A549 treated with CpdA at 1 μM for 4 hours (cell line): ENCODE data around the gene LAMTOR2. TPM values are rescaled to one million over a fixed set of nuclear protein-coding genes. Genes with fewer than 3 reads are reported as not detected.

Source experiments
- total RNA-seq: library from RNA; stranded (reverse); fragments of 200-300 nt; extraction: Qiagen RNA extraction; gene quantifications from 5 replicates; pipeline ENCODE4 v1.2.3, GENCODE V29; 2022; ENCODE audit warnings: low read depth

LAMTOR2 gene
- total RNA-seq, result 152 to 166 TPM (median 161 TPM) in 5 replicates

DNA sequence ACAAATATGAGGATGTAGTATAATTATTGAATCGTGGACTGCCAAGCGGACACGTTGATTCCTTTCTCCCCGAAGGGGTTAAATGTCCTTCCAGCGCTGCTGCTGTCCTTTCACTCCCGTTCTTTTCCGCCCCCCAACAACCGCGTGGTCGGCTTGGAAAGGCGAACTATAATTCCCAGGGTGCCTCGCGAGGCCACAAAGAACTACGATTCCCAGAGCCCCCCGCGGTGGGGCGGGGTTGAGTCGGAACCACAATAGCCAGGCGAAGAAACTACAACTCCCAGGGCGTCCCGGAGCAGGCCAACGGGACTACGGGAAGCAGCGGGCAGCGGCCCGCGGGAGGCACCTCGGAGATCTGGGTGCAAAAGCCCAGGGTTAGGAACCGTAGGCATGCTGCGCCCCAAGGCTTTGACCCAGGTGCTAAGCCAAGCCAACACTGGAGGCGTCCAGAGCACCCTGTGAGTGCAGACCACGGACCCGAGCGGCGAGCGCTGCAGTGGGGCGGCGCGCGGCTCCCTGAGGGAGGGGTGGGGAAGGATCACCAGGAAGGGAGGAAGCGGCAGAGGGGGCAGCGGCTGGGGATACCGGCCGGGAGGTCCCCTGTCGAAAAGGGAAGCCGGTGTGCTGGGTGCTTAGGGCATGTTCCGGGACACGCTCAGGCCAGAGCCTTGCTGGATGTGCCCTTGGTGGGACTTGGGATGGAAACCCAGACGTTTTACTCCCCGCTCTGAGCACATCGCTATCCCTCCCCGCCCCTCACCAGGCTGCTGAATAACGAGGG lies at the start of gene LAMTOR2:
TSS of gene LAMTOR2 (plus strand) at position 283 of the 781 bp plus-strand sequence. CDS start at position 391, 108 bp downstream.

DNA sequence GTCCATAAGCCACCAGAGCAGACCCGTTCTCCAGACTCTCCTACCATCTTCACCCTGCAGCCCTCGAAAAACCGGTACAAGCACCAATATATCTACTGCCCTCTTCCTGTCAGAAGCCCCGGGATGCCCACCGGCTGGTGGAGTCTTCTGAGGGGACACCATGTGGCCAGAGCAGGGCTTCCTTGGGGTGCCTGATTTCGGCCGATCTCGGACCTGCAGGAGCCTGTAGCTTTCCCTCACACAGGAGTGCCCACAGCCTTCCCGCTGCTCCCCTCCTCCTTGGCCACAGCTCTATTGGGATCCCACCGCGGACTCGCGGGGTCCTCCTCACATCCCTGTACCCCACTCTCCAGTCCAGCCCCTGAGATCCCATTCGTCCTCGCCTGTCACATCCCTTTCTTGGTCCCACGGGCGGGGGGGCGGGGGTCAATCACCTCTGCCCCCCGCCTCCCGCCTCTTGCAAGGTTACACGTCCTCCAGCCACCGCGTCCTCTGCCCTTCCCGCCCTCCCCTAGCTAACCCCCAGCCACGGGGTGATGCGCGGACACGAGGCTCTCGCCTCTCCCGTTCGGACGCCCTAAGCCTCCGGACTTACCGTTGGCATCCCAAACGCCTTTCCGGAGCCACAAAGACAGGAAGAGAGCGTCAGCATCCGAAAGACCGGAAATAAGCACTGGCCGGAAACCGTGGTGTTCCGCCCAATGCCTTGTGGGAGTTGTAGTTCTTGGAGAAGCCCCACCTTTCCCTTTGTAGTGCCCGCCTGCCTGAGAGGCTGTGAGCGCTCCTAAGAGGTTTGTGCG lies 34.1 kb upstream of the LAMTOR2 start, which contains the start of gene SSR2:
TSS of gene SSR2 (minus strand) at position 659 of the 800 bp plus-strand sequence. CDS start 784 bp downstream, outside the sequence.

DNA sequence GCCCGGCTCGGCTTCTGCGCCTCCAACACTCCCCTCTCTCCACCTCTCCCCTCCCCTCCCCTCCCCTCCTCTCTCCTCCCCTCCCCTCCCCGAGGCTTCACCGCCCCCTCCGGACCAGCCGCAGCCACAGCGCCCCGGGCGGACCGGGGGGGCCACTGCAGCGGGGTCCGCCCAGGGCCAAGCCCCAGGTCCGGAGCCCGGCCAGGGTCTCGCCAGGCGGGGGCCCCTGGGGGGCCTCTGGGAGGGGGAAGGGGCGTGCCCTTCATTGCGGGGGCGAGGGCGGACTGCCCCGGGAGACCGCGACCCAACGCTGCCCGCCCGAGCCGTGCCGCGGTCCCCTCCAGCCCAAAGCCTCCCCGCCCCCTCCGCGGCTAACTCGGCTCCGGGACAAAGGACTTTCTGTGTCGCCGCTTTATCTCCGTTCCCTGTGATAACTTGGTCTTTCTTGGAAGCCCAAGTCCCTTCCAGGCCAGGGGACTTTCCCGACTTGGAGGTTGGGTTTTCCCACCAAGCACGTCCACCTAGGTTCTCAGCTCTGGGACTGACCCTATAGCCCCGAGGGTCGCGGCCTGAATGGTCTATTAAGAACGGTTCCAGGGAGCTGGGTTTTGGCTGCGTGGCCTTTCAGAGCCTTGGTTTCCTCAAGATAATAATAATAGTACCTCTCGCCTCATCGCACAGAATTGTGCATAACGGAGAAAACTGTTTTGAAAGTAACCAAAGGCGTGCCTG lies 648 bp upstream of the LAMTOR2 start, which contains the start of gene UBQLN4:
TSS of gene UBQLN4 (minus strand) at position 31 of the 732 bp plus-strand sequence. CDS start 97 bp downstream, outside the sequence.

DNA sequence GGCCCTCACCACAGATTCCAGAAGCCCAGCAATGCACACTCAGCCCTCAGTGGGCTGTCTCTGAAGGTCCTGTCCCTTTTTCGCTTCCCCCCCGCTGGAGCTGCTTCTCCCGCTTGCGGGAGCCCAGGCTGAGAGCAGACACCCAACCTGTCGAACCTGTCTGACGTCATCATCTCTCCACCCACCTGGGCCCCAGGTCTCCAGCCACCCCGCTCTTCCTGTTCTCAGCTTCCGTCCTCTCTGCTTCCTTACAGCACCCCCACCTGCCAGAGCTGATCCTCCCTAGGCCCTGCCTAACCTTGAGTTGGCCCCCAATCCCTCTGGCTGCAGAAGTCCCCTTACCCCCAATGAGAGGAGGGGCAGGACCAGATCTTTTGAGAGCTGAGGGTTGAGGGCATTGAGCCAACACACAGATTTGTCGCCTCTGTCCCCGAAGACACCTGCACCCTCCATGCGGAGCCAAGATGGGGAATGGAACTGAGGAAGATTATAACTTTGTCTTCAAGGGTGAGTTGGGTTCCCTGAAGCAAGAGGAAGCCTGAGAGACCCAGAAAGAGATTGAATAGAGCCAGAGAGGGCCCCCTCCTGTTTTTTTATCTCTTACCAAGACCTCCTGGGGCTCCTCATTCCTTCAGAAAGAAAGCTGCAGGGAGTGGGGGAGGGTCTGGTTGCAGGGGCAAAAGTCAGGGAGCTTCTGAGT lies 6.5 kb downstream of the LAMTOR2 start, which contains the start of gene RAB25:
TSS of gene RAB25 (plus strand) at position 224 of the 700 bp plus-strand sequence. CDS start at position 465, 241 bp downstream.

DNA sequence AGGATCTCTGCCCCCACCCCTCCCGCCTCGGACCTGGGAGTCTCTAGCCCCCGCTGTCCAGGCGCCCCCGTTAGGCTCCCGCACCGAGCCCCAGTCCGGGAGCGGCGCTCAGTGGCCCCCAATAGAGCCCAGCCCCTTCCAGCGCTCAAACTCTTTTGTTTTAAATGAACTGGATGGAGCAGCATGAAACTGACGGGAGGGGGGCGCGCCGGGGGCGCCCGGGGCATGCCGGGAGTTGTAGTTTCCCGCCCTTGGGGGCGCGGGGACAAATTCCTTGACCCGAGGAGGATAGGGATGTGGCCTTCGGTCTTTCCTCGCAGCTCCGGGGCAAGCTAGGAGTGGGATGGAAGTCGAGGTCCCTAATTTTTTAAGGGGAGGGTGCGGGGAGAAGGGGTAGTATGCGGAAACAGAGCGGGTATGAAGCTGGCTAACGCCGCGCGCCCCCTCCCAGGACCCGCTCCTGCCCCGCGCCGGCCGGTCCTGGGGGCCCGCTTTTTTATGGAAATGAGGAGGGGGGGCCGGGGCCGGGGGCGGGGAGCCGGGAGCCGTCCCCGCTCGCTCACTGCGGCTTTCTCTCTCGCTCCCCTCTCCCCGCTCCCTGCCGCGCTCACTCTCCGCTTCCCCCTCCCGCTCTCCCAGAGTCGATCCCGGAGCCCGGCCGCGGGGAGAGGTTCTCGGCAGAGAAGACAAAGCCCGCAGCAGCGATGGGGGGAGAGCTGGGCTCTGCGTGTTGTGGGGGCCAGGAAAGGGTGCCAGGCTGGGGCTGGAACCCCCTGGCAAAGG lies 27.9 kb downstream of the LAMTOR2 start, which contains the start of gene MEX3A:
TSS of gene MEX3A (minus strand) at position 157 of the 783 bp plus-strand sequence. CDS start 467 bp downstream, outside the sequence.

Other genes with a start within 250 kb of the LAMTOR2 start
- 14.4 to 16.0 TPM (median 14.7 TPM) in 5 replicates for gene GON4L, start 197.6 kb upstream of the LAMTOR2 start, total RNA-seq
- gene SYT11, start 195.2 kb upstream of the LAMTOR2 start, total RNA-seq, result 0.96 to 1.4 TPM (median 1.3 TPM) in 5 replicates
- 24.9 to 29.1 TPM (median 26.3 TPM) in 5 replicates for gene RIT1, start 143.4 kb upstream of the LAMTOR2 start, total RNA-seq
- 24.5 to 30.9 TPM (median 27.3 TPM) in 5 replicates for gene KHDC4, start 120.4 kb upstream of the LAMTOR2 start, total RNA-seq
- not detected in 5 replicates for gene RXFP4, start 113.1 kb upstream of the LAMTOR2 start, total RNA-seq
- 35.4 to 46.0 TPM (median 38.5 TPM) in 5 replicates for gene ARHGEF2, start 76.2 kb upstream of the LAMTOR2 start, total RNA-seq
- gene SSR2, start 33.8 kb upstream of the LAMTOR2 start, total RNA-seq, result 261 to 286 TPM (median 280 TPM) in 5 replicates
- gene UBQLN4, start 984 bp upstream of the LAMTOR2 start, total RNA-seq, result 36.3 to 46.5 TPM (median 45.1 TPM) in 5 replicates
- gene RAB25, start 6.4 kb downstream of the LAMTOR2 start, total RNA-seq, result 0.31 to 0.36 TPM in 2 of 5 replicates, not detected in the others
- gene MEX3A, start 27.7 kb downstream of the LAMTOR2 start, total RNA-seq, result 2.1 to 3.1 TPM (median 2.3 TPM) in 5 replicates
- 631 to 722 TPM (median 685 TPM) in 5 replicates for gene LMNA, start 59.9 kb downstream of the LAMTOR2 start, total RNA-seq
- 0.34 to 0.65 TPM (median 0.41 TPM) in 5 replicates for gene SEMA4A, start 98.8 kb downstream of the LAMTOR2 start, total RNA-seq
- 25.6 to 29.8 TPM (median 29.2 TPM) in 5 replicates for gene SLC25A44, start 139.3 kb downstream of the LAMTOR2 start, total RNA-seq
- 55.5 to 61.3 TPM (median 60.0 TPM) in 5 replicates for gene PMF1, start 158.2 kb downstream of the LAMTOR2 start, total RNA-seq
- 0.27 to 1.2 TPM (median 0.44 TPM) in 4 of 5 replicates, not detected in the other for gene BGLAP, start 187.4 kb downstream of the LAMTOR2 start, total RNA-seq
- gene PAQR6, start 193.3 kb downstream of the LAMTOR2 start, total RNA-seq, result 2.9 to 5.1 TPM (median 3.0 TPM) in 5 replicates
- 42.8 to 50.5 TPM (median 49.3 TPM) in 5 replicates for gene SMG5, start 228.0 kb downstream of the LAMTOR2 start, total RNA-seq
- 5.5 to 10.5 TPM (median 8.5 TPM) in 5 replicates for gene TMEM79, start 229.5 kb downstream of the LAMTOR2 start, total RNA-seq
- 33.8 to 48.8 TPM (median 47.3 TPM) in 5 replicates for gene GLMP, start 240.9 kb downstream of the LAMTOR2 start, total RNA-seq
- gene VHLL, start 244.5 kb downstream of the LAMTOR2 start, total RNA-seq, result not detected in 5 replicates